Smooth muscle cell (in vitro differentiated cells): Measurements from ENCODE around the gene HSD17B8. TPM values are rescaled to one million over a fixed set of nuclear protein-coding genes. Genes with fewer than 3 reads are reported as not detected.

Experiments used
- DNase-seq: peaks from one replicate; lab custom pipeline; 2025; ENCODE audit not compliant: unreplicated experiment; lab: John Stamatoyannopoulos, UW
- H2AFZ ChIP-seq: fragments of 200-600 bp; sonication (generic); 2 replicates; pipeline ENCODE4 v1.6.0; 2016; ENCODE audit warnings: antibody characterized with exemption, low read depth, mild to moderate bottlenecking
- H3F3A ChIP-seq: fragments of 200-600 bp; sonication (generic); 2 replicates; pipeline ENCODE4 v1.6.0; 2017; ENCODE audit warnings: antibody characterized with exemption, low read depth
- H3K27ac ChIP-seq: fragments of 200-600 bp; sonication (generic); 2 replicates; pipeline ENCODE4 v1.5.1; 2016; ENCODE audit warnings: low read depth, mild to moderate bottlenecking
- H3K27me3 ChIP-seq: fragments of 200-600 bp; sonication (generic); 2 replicates; pipeline ENCODE4 v1.6.1; 2016; ENCODE audit warnings: low read depth, mild to moderate bottlenecking
- H3K36me3 ChIP-seq: fragments of 200-600 bp; sonication (generic); 2 replicates; pipeline ENCODE4 v1.5.1; 2016; ENCODE audit warnings: low read depth
- H3K4me1 ChIP-seq: fragments of 200-600 bp; sonication (generic); 2 replicates; pipeline ENCODE4 v1.5.1; 2016; ENCODE audit warnings: low read depth
- H3K4me2 ChIP-seq: fragments of 200-600 bp; sonication (generic); 2 replicates; pipeline ENCODE4 v1.6.0; 2016; ENCODE audit warnings: mild to moderate bottlenecking
- H3K4me3 ChIP-seq: fragments of 200-600 bp; sonication (generic); 2 replicates; pipeline ENCODE4 v1.5.1; 2016; ENCODE audit warnings: mild to moderate bottlenecking
- H3K79me2 ChIP-seq: fragments of 200-600 bp; sonication (generic); 2 replicates; pipeline ENCODE4 v1.6.0; 2016; ENCODE audit warnings: low read depth, mild to moderate bottlenecking
- H3K9ac ChIP-seq: fragments of 200-600 bp; sonication (generic); 2 replicates; pipeline ENCODE4 v1.6.0; 2016; ENCODE audit warnings: low read depth
- H3K9me3 ChIP-seq: fragments of 200-600 bp; sonication (generic); replicated peaks from 2 replicates; pipeline ENCODE4 v1.5.1; 2016; ENCODE audit warnings: low read depth
- H4K20me1 ChIP-seq: fragments of 200-600 bp; sonication (generic); 2 replicates; pipeline ENCODE4 v1.6.0; 2016; ENCODE audit warnings: low read depth
- WGBS: methylation state at CpG from one replicate; pipeline ENCODE4 v1.1.7; 2016; ENCODE audit warnings: low lambda C conversion rate; 5-methylcytosine and 5-hydroxymethylcytosine counted together
- polyA plus RNA-seq: library from polyadenylated mRNA; unstranded; fragments of >200 nt; fragmentation: Nextera tagmentation; extraction: Ambion mirVana; gene quantifications from 2 replicates; pipeline ENCODE4 v1.2.1, GENCODE V29; 2016
- total RNA-seq: library from RNA; depleted of rRNA; stranded (reverse); fragments of >200 nt; gene quantifications from 2 replicates; pipeline ENCODE4 v1.2.3, GENCODE V29; 2014
- TF ChIP-seq, protein P1 (sequence below): fragments of 200-600 bp; sonication (generic); IDR thresholded peaks from 2 replicates; pipeline ENCODE4 v1.5.1; 2017; ENCODE audit warnings: borderline replicate concordance, mild to moderate bottlenecking, antibody characterized with exemption; ENCODE audit not compliant: insufficient read depth, poor library complexity, severe bottlenecking

HSD17B8 gene
- total and polyA plus RNA-seq, 2 experiments from 2014 or later: 3.7 to 4.9 TPM

DNA sequence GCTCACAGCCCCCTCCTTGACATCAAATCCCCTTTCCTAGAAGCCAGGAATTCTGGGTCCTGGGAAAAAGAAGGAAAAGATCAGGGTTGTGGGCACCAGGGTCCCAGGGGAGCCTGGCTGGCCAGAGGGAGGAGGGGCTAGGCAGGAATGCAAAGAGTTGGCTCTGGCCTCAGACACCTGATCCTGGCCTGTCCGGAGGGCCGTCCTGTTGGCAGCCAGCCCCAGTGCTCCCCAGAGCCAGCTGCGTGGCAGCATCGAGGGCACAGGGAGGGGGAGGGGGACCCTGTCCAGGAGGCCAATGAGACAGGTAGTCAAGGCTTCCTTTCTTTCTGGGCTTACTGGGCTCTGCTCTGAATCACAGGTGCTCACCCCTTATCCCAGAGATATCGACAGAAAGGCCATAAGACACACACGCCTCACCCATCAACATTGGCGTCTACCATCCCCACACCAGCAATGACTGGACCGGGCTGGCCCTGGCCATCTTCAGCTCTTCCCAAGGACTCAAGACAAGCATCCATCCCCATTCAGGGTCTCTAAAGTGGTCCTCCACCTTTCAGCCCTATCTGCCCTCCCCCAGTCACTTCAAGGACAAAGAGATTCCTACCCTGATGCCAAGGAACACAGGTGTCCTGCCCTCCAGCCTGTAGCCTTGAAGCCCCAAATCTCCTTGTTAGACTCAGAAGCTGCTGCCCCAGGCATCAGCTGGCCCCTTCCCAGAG lies 12.9 kb upstream of the HSD17B8 start:
- peaks cover 4% of the 10 kb centered on the region for H3F3A ChIP-seq
- no peak overlapping the region for H2AFZ ChIP-seq
- peaks cover 10% of the 10 kb centered on the region for H3K4me1 ChIP-seq
- no peaks in the 10 kb centered on the region for H3K9me3 ChIP-seq
- H3K4me2 ChIP-seq: peak overlapping the region; percentile 96
- H3K9ac ChIP-seq: no peak overlapping the region
- H4K20me1 ChIP-seq: peaks cover 32% of the 10 kb centered on the region
- no peak for DNase-seq
- no peaks in the 10 kb centered on the region for H3K36me3 ChIP-seq
- peak overlapping the region; percentile 50 for H3K4me3 ChIP-seq
- H3K79me2 ChIP-seq: peaks cover 2% of the 10 kb centered on the region
- H3K27ac ChIP-seq: no peak overlapping the region
- TF ChIP-seq, protein P1, sequence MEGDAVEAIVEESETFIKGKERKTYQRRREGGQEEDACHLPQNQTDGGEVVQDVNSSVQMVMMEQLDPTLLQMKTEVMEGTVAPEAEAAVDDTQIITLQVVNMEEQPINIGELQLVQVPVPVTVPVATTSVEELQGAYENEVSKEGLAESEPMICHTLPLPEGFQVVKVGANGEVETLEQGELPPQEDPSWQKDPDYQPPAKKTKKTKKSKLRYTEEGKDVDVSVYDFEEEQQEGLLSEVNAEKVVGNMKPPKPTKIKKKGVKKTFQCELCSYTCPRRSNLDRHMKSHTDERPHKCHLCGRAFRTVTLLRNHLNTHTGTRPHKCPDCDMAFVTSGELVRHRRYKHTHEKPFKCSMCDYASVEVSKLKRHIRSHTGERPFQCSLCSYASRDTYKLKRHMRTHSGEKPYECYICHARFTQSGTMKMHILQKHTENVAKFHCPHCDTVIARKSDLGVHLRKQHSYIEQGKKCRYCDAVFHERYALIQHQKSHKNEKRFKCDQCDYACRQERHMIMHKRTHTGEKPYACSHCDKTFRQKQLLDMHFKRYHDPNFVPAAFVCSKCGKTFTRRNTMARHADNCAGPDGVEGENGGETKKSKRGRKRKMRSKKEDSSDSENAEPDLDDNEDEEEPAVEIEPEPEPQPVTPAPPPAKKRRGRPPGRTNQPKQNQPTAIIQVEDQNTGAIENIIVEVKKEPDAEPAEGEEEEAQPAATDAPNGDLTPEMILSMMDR: no peak
- WGBS: 74% methylated on average over 8 of the region's 8 CpGs
- peaks cover 39% of the 10 kb centered on the region for H3K27me3 ChIP-seq

DNA sequence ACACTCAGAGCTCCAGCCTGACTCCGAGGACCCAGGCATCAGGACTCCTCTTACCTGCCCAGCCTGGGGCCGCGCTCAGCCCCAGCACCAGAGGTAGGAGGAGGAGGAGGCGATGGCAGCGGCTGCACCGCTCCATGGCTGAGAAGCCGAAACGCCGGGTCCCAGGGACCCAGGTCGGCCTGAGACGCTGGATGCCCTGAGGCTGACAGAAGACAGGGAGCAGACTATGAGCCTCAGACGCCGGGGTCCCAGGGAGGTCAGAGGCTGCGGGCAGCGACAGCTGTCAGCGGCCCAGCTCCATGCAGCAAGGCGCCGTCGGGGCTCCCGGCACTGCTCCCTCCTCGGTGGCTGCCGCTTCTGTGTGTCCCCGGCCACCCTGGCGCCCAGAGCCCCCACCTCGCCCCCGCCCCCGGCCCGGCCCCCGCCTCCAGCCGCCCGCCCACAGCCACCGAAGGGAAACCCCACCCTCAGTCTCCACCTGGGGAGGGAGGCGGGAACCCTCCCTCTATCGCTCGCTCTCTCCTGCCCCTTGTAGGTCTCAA lies 12.3 kb upstream of the HSD17B8 start, which contains the start of gene COL11A2:
TSS of gene COL11A2 (minus strand) at position 363 of the 542 bp plus-strand sequence. CDS start at position 136, 227 bp downstream.
- H3K79me2 ChIP-seq: peaks cover 2% of the 10 kb centered on the region
- peaks cover 36% of the 10 kb centered on the region for H3K27me3 ChIP-seq
- peaks cover 38% of the 10 kb centered on the region for H4K20me1 ChIP-seq
- H3K27ac ChIP-seq: no peak within 1 kb of the TSS
- 17% methylated on average over 16 of the region's 35 CpGs for WGBS
- no peaks in the 10 kb centered on the region for H3K36me3 ChIP-seq
- H3K4me1 ChIP-seq: peaks cover 10% of the 10 kb centered on the region
- H2AFZ ChIP-seq: no peak within 1 kb of the TSS
- H3K4me3 ChIP-seq: peak within 1 kb of the TSS; percentile 50
- H3K9me3 ChIP-seq: no peaks in the 10 kb centered on the region
- H3K9ac ChIP-seq: no peak within 1 kb of the TSS
- DNase-seq: no peak
- H3K4me2 ChIP-seq: peak within 1 kb of the TSS; percentile 96
- peaks cover 4% of the 10 kb centered on the region for H3F3A ChIP-seq
- TF ChIP-seq, protein P1: no peak

DNA sequence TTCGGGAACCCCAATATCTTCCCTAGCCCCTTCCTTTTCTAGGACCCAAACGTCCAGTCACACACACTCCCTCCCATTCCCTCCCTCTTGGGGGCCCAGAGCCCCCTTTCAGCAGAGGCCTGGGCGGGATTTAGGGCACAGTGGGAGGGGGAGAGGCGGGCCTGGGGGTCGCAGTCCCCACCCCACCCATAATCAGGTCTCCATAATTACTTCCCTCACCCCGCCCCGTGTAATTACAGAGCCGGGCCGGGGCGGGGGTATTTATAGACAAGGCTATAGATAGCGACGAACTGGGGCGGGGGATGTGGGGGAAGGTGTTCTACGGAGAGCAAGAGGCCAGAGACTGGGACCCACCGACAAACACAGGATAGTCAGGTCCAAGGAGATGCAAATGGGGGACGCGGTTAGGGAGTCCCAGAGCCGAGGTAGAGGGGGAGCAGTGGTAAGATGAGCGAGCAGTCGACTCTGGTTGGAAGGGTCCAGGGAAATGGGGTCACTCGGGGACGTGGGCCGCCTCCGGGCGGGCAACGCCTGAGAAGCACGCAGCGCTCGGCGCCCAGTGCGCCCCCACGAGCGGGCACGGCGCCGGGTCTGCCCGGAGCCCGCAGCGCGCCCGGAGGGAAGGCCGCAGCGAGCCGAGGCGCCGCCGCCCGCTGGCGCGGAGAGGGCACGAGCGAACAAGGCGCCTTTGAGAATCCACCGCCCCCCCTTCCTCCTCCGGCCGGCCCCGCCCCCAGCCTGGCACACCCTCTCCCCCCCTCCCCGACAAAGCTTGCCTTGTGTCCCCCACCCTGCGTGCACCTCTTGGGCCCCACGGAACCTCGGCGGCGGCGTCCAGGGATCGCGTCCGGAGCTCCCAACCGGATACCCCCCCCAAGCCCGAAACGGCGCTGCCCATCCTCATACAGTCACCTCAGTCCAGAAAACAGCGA lies 11.5 kb upstream of the HSD17B8 start:
- DNase-seq: no peak
- no peak overlapping the region for H2AFZ ChIP-seq
- TF ChIP-seq, protein P1: no peak
- H3F3A ChIP-seq: peaks cover 6% of the 10 kb centered on the region
- peaks cover 10% of the 10 kb centered on the region for H3K4me1 ChIP-seq
- peaks cover 32% of the 10 kb centered on the region for H3K27me3 ChIP-seq
- H3K36me3 ChIP-seq: no peaks in the 10 kb centered on the region
- H4K20me1 ChIP-seq: peaks cover 46% of the 10 kb centered on the region
- H3K79me2 ChIP-seq: peaks cover 2% of the 10 kb centered on the region
- no peak overlapping the region for H3K9ac ChIP-seq
- 3% methylated on average over 50 of the region's 72 CpGs for WGBS
- H3K9me3 ChIP-seq: no peaks in the 10 kb centered on the region
- H3K27ac ChIP-seq: no peak overlapping the region
- peak overlapping the region; percentile 96 for H3K4me2 ChIP-seq
- peak overlapping the region; percentile 50 for H3K4me3 ChIP-seq
